Tibial artery (tissue), 4 donors: ENCODE data around the gene RPS6KA3.

ENCODE experiments used
- DNase-seq, 2 donors: peaks; one replicate each; pipeline ENCODE4 v3.0.0-alpha.2; 2019
- H3K27ac ChIP-seq, 2 donors: fragments of 200-600 bp; sonication (generic) in 1 of 2; 1 replicate in 1 of 2; 2 replicates in 1 of 2; pipeline ENCODE4 v1.5.1; 2018 to 2019; ENCODE audit warnings: mild to moderate bottlenecking in 1 of 2
- H3K27me3 ChIP-seq, 2 donors: fragments of 200-600 bp; sonication (generic) in 1 of 2; one replicate each; pipeline versions ENCODE4 v1.5.1 to v1.6.0; 2016 to 2019
- H3K36me3 ChIP-seq, 3 donors: fragments of 200-600 bp; sonication (generic) in 2 of 3; one replicate each; pipeline ENCODE4 v1.5.1; 2016 to 2019; ENCODE audit warnings: mild to moderate bottlenecking in 2 of 3
- H3K4me1 ChIP-seq, 4 donors: fragments of 200-600 bp; sonication (generic) in 2 of 4; 1 replicate in 3 of 4; 2 replicates in 1 of 4; pipeline ENCODE4 v1.5.1; 2016 to 2019
- H3K4me3 ChIP-seq, 2 donors: fragments of 200-600 bp; sonication (generic) in 1 of 2; 1 replicate in 1 of 2; 2 replicates in 1 of 2; pipeline ENCODE4 v1.5.1; 2018 to 2019; ENCODE audit warnings: mild to moderate bottlenecking in 2 of 2
- H3K9me3 ChIP-seq, 3 donors: fragments of 200-600 bp; sonication (generic) in 1 of 3; one replicate each; pipeline ENCODE4 v1.5.1; 2016 to 2019
- intact Hi-C: fragments of 100-400 bp; cut with DNase I; formaldehyde crosslinking; loops from one replicate; pipeline ENCODE4 v1.15.0; 2023; ENCODE audit warnings: low total_unique reads
- TF ChIP-seq, protein P1 (sequence below), 2 experiments: fragments of 200-600 bp in 1 of 2; fragments of 450-650 bp in 1 of 2; IDR thresholded peaks; one replicate each; pipeline ENCODE4 v1.5.1; 2017 to 2019; ENCODE audit warnings: antibody characterized with exemption in 2 of 2, mild to moderate bottlenecking in 1 of 2, moderate library complexity in 1 of 2

RPS6KA3 gene

GRCh38 chrX:20266810-20267606 is at the start of gene RPS6KA3:
Gene RPS6KA3, minus strand, starts transcription at chrX:20266909. Its CDS starts 277 bp downstream, at chrX:20266632.
- TF ChIP-seq, protein P1, sequence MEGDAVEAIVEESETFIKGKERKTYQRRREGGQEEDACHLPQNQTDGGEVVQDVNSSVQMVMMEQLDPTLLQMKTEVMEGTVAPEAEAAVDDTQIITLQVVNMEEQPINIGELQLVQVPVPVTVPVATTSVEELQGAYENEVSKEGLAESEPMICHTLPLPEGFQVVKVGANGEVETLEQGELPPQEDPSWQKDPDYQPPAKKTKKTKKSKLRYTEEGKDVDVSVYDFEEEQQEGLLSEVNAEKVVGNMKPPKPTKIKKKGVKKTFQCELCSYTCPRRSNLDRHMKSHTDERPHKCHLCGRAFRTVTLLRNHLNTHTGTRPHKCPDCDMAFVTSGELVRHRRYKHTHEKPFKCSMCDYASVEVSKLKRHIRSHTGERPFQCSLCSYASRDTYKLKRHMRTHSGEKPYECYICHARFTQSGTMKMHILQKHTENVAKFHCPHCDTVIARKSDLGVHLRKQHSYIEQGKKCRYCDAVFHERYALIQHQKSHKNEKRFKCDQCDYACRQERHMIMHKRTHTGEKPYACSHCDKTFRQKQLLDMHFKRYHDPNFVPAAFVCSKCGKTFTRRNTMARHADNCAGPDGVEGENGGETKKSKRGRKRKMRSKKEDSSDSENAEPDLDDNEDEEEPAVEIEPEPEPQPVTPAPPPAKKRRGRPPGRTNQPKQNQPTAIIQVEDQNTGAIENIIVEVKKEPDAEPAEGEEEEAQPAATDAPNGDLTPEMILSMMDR (IDR thresholded peaks at IDR 0.05), result no peak
- Histone ChIP-seq H3K27me3 (no peaks in the 10 kb centered on the region), H3K36me3 (no peaks in the 10 kb centered on the region), H3K4me1 (peaks cover 0 to 5% (median 0%) of the 10 kb centered on the region in 4 donors), H3K4me3 (peak within 1 kb of the TSS; percentile 77 to 81), H3K9me3 (no peaks in the 10 kb centered on the region), H3K27ac (peak within 1 kb of the TSS; percentile 85 to 92)
- DNase-seq, result peak; percentile 89 to 94
- intact Hi-C loops, result loop anchor here (10.0 kb wide), 1 partner anchor 122 kb away; the partner anchor contains the start of gene EIF1AX

- Histone ChIP-seq H3K27me3 (no peaks in the 10 kb centered on the region), H3K9me3 (no peaks in the 10 kb centered on the region), H3K27ac (no peak overlapping the region), H3K4me3 (no peak overlapping the region), H3K36me3 (no peaks in the 10 kb centered on the region), H3K4me1 (no peaks in the 10 kb centered on the region)
- intact Hi-C loops, result no loop called here
- no peak for DNase-seq
- TF ChIP-seq, protein P1 (IDR thresholded peaks at IDR 0.05), result no peak
Observed at GRCh38 chrX:20315140-20315539, 48.4 kb upstream of the RPS6KA3 start.

- Histone ChIP-seq H3K4me3 (no peak overlapping the region), H3K27me3 (no peaks in the 10 kb centered on the region), H3K9me3 (no peaks in the 10 kb centered on the region), H3K27ac (no peak overlapping the region), H3K36me3 (no peaks in the 10 kb centered on the region), H3K4me1 (no peaks in the 10 kb centered on the region)
- DNase-seq, result no peak
- intact Hi-C loops, result no loop called here
- TF ChIP-seq, protein P1 (IDR thresholded peaks at IDR 0.05), result no peak
Observed at GRCh38 chrX:20313899-20314298, 47.2 kb upstream of the RPS6KA3 start.

DNA sequence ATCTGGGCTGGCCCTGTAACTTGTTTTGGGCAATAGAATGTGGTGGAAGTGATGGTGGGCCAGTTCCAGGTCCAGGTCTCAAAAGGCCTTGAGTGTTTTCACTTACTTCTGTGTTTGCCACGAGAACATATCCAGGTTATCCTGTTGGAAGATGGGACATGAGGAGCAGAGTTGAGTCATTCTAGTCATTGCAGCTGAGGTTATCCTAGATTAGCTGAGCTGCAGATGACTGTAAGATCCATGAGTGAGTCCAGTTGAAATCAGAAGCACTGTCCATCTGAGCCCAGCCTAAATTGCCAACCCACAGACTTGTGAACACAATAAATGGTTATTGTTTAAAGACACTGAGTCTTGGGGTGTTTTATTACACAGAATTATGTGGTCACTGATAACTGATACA is 45.3 kb upstream of the RPS6KA3 start:
- no peaks in the 10 kb centered on the region for H3K9me3 ChIP-seq
- H3K27me3 ChIP-seq, result no peaks in the 10 kb centered on the region
- TF ChIP-seq, protein P1 (IDR thresholded peaks at IDR 0.05), result no peak
- intact Hi-C loops, result no loop called here
- H3K4me3 ChIP-seq, result no peak overlapping the region
- no peak for DNase-seq
- no peaks in the 10 kb centered on the region for H3K36me3 ChIP-seq
- H3K4me1 ChIP-seq, result no peaks in the 10 kb centered on the region
- H3K27ac ChIP-seq, result no peak overlapping the region

DNA sequence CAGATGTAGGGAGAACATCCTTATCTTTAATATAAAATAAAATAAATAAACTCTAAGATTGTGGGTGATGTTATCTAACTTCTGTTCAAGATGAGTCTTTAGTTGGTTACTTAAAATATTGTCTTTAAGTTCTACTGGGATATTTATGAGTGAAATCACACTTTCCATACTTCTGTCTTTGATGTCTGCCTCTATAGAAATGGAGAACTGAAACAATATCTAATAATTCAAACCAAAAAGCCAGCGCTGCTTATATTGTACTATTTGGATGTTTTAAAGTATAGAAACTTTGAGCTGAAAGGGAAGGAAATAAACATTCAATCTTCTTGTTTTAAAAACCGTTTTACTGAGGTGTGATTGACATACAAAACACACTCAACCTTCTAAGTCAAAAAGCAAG is 44.8 kb upstream of the RPS6KA3 start:
- H3K36me3 ChIP-seq, result no peaks in the 10 kb centered on the region
- no peak overlapping the region for H3K27ac ChIP-seq
- TF ChIP-seq, protein P1 (IDR thresholded peaks at IDR 0.05), result no peak
- H3K9me3 ChIP-seq, result no peaks in the 10 kb centered on the region
- H3K4me3 ChIP-seq, result no peak overlapping the region
- H3K4me1 ChIP-seq, result no peaks in the 10 kb centered on the region
- H3K27me3 ChIP-seq, result no peaks in the 10 kb centered on the region
- DNase-seq, result no peak
- intact Hi-C loops, result no loop called here
